BE2C (cell line): ENCODE data around the gene KDM6A.
"Not testable (repeated sequence)": the region's sequence is repeated elsewhere in the genome, so short reads cannot be mapped to it uniquely, and the experiment has no call there.

Experiments
- DNase-seq: peaks from one replicate; pipeline ENCODE4 v3.0.0-alpha.2; 2020
- H3K27me3 ChIP-seq: fragments of 250-450 bp; sonication (Bioruptor Pico); 2 replicates; pipeline ENCODE4 v1.5.1; 2020; ENCODE audit warnings: mild to moderate bottlenecking
- H3K36me3 ChIP-seq: fragments of 250-450 bp; sonication (Bioruptor Pico); 2 replicates; pipeline ENCODE4 v1.5.1; 2020; ENCODE audit warnings: mild to moderate bottlenecking
- H3K4me1 ChIP-seq: fragments of 250-450 bp; sonication (Bioruptor Pico); 2 replicates; pipeline ENCODE4 v1.5.1; 2020
- H3K4me3 ChIP-seq: 2 replicates; pipeline ENCODE4 v1.5.1; 2011; ENCODE audit warnings: low read depth, low read length
- H3K9me3 ChIP-seq: fragments of 250-450 bp; sonication (Bioruptor Pico); 2 replicates; pipeline ENCODE4 v1.5.1; 2020
- TF ChIP-seq, protein P1 (sequence below): IDR thresholded peaks from 2 replicates; pipeline ENCODE4 v1.5.1; 2012; ENCODE audit warnings: mild to moderate bottlenecking, low read depth, low read length

KDM6A gene

DNA sequence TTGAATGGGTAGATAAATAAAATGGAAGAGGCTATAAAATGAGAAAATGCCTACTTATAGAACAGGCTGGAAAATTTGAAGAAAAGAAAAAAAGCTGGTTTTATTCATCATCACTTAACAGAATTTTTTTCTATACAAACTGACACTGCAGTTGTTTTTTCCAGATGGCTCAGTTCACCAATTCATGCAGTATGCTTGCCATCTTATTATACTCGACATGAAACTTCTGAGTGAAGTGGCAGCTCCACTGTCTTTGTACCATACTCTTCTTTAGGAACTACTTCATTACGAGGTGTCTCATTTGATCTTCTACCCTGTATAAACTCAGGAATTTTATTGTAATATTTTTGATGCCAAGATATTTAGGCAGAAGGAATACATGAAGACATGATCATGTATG is 153.0 kb downstream of the KDM6A start:
- Histone ChIP-seq H3K27me3 (no peaks in the 10 kb centered on the region), H3K36me3 (no peaks in the 10 kb centered on the region), H3K9me3 (no peaks in the 10 kb centered on the region), H3K4me3 (no peak overlapping the region), H3K4me1 (no peaks in the 10 kb centered on the region)
- TF ChIP-seq, protein P1, sequence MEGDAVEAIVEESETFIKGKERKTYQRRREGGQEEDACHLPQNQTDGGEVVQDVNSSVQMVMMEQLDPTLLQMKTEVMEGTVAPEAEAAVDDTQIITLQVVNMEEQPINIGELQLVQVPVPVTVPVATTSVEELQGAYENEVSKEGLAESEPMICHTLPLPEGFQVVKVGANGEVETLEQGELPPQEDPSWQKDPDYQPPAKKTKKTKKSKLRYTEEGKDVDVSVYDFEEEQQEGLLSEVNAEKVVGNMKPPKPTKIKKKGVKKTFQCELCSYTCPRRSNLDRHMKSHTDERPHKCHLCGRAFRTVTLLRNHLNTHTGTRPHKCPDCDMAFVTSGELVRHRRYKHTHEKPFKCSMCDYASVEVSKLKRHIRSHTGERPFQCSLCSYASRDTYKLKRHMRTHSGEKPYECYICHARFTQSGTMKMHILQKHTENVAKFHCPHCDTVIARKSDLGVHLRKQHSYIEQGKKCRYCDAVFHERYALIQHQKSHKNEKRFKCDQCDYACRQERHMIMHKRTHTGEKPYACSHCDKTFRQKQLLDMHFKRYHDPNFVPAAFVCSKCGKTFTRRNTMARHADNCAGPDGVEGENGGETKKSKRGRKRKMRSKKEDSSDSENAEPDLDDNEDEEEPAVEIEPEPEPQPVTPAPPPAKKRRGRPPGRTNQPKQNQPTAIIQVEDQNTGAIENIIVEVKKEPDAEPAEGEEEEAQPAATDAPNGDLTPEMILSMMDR, result no peak
- DNase-seq, result no peak

DNA sequence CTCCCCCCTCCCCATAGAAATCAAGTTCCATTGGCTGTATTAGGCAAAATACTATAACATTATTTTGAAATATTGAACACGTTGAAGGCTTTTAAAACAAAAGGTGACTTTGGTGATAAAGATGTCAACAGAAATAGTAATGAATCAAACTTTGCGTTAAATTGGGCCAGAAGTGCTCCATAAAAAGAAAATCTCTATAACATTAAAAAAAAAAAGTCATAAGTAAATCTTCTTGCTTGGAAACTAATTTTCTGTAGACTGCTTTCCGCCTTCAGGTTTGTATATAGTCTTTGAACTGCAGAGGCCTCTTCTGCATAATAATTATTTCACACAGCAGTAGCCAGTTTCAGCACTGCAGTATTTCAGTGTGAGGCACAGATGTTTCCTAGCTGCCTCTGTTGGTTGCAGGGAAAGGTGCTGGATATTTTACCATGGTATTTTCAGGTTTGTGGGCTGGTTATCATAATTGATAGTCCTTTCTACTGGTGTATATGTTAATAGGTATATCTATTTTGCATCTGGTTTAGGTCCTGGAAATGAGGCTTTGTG is 158.9 kb downstream of the KDM6A start:
- no peak for DNase-seq
- TF ChIP-seq, protein P1, result no peak
- Histone ChIP-seq H3K9me3 (no peaks in the 10 kb centered on the region), H3K4me1 (no peaks in the 10 kb centered on the region), H3K27me3 (no peaks in the 10 kb centered on the region), H3K36me3 (no peaks in the 10 kb centered on the region), H3K4me3 (no peak overlapping the region)

DNA sequence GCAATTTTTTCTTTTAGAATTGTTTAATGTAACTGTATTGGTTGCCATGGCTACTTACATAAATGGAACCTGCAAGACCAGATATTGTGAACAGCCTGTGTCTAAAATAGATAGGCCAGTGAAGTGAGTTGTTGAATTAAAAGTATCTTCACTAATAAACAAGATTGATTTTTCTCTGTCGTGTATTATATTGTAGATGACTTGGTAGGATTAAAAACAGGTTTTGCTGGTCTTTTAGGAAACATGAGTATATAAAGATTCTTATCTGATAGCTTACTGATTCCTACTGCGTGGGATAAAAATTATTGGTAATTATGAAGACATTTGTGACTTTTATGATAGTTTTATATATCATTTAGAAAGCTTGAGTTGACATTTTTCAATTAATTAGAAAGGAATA is 162.1 kb downstream of the KDM6A start:
- Histone ChIP-seq H3K4me1 (no peaks in the 10 kb centered on the region), H3K36me3 (no peaks in the 10 kb centered on the region), H3K9me3 (no peaks in the 10 kb centered on the region), H3K4me3 (no peak overlapping the region), H3K27me3 (no peaks in the 10 kb centered on the region)
- TF ChIP-seq, protein P1, result no peak
- no peak for DNase-seq

DNA sequence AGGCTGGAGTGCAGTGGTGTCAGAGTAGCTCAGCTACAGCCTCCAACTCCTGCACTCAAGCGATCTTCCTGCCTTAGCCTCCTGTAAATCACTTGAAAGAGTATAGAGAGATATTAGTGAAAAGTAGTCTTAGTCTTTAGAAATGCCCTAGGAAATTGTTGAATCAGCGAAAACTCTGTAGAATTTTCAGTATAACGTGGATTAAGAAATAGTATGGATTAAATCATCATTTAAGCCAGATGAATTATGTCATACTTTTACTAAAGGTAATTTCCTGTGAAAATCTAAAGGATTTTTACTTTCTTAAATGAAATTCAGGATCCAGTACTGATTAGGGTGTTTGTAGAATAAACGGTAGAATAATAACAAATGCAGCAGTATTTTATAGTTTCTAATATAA is 163.2 kb downstream of the KDM6A start:
- no peaks in the 10 kb centered on the region for H3K4me1 ChIP-seq
- H3K27me3 ChIP-seq, result no peaks in the 10 kb centered on the region
- no peaks in the 10 kb centered on the region for H3K9me3 ChIP-seq
- DNase-seq, result no peak
- TF ChIP-seq, protein P1, result no peak
- no peaks in the 10 kb centered on the region for H3K36me3 ChIP-seq
- no peak overlapping the region for H3K4me3 ChIP-seq

DNA sequence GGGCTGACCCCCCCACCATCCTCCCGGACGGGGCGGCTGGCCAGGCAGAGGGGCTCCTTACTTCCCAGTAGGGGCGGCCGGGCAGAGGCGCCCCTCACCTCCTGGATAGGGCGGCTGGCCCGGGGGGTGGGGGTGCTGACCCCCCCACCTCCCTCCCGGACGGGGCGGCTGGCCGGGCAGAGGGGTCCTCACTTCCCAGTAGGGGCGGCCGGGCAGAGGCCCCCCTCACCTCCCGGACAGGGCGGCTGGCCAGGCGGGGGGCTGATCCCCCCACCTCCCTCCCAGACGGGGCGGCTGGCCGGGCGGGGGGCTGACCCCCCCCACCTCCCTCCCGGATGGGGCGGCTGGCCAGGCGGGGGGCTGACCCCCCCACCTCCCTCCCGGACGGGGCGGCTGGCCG is 167.1 kb downstream of the KDM6A start:
- DNase-seq, H3K27me3 ChIP-seq, H3K9me3 ChIP-seq, H3K36me3 ChIP-seq, H3K4me3 ChIP-seq, H3K4me1 ChIP-seq: not testable (repeated sequence)

DNA sequence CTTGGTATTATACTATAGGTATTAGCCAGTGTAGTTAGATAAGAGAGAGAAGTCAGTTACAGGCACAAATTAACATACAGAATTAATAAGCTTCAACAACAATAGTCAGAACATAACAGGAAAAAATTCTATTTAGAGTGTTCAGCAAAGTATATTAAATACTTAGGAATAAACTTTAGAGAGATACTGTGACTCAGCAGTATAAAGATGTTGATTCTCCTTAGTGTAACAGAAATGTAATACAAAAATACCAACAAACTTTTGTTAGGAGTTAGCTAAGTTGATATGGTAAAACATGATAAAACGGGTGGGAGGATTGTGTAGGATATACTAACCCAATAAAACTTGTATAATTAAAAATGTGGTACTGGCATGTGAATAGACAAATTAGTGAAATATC is 173.4 kb downstream of the KDM6A start:
- H3K9me3 ChIP-seq, result no peaks in the 10 kb centered on the region
- H3K27me3 ChIP-seq, result no peaks in the 10 kb centered on the region
- H3K4me3 ChIP-seq, result no peak overlapping the region
- no peaks in the 10 kb centered on the region for H3K4me1 ChIP-seq
- TF ChIP-seq, protein P1, result no peak
- H3K36me3 ChIP-seq, result no peaks in the 10 kb centered on the region
- DNase-seq, result no peak

DNA sequence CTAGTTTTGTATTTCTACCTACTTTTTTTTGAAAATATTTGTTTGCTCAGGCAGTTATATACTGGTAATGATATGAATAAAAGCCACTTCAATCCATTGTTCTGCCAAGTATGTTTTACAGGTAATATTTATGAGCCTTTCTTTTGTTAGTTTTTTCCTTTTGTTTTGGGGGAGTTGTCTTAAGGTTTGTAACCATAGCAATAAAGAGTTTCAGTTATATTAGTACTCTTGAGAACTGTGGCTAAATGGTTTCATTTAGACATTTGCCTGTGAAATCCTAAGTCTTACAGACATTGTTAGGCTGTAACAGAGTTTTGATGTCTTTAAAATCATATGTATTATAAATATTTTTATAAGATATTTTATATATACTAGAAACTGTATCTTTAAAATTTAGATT is 177.6 kb downstream of the KDM6A start:
- Histone ChIP-seq H3K4me3 (no peak overlapping the region), H3K36me3 (no peaks in the 10 kb centered on the region), H3K9me3 (no peaks in the 10 kb centered on the region), H3K4me1 (no peaks in the 10 kb centered on the region), H3K27me3 (no peaks in the 10 kb centered on the region)
- TF ChIP-seq, protein P1, result no peak
- DNase-seq, result no peak
